Measurements from ENCODE around the gene CGRRF1.

CGRRF1 gene

DNA sequence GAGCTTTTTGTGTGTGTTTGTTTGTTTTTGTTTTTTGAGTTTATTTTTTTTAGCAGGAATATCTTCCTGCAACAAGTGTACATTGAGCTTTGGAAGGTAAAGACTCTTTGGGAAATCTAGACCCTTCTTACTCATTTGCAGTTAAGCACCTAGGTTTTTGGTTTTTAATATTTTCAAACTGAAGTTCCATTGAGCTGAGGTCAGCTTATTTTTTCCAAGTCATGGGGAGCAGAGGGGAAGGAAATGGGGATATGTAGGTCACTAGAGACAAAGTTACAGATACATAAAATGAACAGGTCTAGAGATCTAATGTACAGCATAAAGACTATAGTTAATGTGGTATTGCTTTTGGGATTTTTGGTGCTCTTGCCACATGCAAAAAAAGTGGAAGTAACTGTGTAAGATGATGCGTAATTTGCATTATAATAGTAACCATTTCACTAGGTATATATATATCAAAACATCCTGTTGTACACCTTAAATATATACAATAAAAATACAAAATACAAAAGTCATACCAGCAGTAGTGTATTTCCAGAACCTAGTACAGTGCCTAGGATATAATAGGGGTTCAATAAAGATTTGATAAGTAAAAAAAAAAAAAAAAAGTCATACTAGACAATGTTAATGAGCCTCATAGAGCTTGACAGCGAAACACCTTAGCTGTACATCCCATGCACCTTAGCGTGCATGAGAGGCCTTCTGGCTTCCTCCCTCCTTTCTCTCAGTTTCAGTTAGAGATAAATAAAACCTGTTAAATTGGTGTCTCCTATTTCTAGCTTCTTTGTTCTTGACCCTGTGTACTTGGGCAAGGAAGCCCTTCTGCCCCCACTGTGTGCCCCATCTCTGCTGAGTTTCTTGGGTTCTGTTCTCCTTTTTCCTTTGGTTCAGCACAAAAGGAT, 22.7 kb downstream of the CGRRF1 start:
- TF ChIP-seq, protein P1, sequence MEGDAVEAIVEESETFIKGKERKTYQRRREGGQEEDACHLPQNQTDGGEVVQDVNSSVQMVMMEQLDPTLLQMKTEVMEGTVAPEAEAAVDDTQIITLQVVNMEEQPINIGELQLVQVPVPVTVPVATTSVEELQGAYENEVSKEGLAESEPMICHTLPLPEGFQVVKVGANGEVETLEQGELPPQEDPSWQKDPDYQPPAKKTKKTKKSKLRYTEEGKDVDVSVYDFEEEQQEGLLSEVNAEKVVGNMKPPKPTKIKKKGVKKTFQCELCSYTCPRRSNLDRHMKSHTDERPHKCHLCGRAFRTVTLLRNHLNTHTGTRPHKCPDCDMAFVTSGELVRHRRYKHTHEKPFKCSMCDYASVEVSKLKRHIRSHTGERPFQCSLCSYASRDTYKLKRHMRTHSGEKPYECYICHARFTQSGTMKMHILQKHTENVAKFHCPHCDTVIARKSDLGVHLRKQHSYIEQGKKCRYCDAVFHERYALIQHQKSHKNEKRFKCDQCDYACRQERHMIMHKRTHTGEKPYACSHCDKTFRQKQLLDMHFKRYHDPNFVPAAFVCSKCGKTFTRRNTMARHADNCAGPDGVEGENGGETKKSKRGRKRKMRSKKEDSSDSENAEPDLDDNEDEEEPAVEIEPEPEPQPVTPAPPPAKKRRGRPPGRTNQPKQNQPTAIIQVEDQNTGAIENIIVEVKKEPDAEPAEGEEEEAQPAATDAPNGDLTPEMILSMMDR (IDR thresholded peaks at IDR 0.05) = no peak
- H3K27ac ChIP-seq = no peak overlapping the region
- H3K27me3 ChIP-seq = no peaks in the 10 kb centered on the region
- H3K9me3 ChIP-seq = no peaks in the 10 kb centered on the region
- H3K36me3 ChIP-seq = peaks cover 16% of the 10 kb centered on the region
- no peaks in the 10 kb centered on the region for H3K4me1 ChIP-seq (ENCODE audit: control insufficient read depth in 1 of 2, insufficient read depth in 1 of 2, low read depth in 1 of 2, low read length in 1 of 2)
- no peak overlapping the region for H3K4me3 ChIP-seq (ENCODE audit: low read depth in 1 of 2, low read length in 1 of 2)

DNA sequence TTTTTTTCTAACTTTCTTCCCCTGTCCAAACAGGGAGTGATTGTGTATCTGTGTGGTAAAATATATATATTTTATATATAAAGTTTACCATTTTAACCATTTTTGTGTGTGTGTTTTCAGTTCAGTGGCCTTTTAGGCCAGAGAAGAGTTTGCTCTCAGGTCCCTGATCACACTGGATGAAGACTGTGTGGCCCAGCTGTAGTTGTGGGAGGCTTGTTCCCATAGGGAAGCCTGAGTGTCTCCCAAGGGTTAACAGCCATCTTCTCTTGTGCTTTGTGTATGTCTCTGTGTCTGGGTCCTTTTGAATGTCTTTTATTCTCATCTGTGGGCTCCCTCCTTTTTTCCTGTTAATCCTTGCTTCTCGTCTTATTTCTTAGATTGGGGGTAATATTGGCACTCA, 23.4 kb downstream of the CGRRF1 start:
- TF ChIP-seq, protein P1 (IDR thresholded peaks at IDR 0.05) = no peak
- Histone ChIP-seq H3K4me3 (ENCODE audit: low read depth in 1 of 2, low read length in 1 of 2) (no peak overlapping the region), H3K27ac (no peak overlapping the region), H3K4me1 (ENCODE audit: control insufficient read depth in 1 of 2, insufficient read depth in 1 of 2, low read depth in 1 of 2, low read length in 1 of 2) (no peaks in the 10 kb centered on the region), H3K27me3 (no peaks in the 10 kb centered on the region), H3K36me3 (peaks cover 19% of the 10 kb centered on the region), H3K9me3 (no peaks in the 10 kb centered on the region)

DNA sequence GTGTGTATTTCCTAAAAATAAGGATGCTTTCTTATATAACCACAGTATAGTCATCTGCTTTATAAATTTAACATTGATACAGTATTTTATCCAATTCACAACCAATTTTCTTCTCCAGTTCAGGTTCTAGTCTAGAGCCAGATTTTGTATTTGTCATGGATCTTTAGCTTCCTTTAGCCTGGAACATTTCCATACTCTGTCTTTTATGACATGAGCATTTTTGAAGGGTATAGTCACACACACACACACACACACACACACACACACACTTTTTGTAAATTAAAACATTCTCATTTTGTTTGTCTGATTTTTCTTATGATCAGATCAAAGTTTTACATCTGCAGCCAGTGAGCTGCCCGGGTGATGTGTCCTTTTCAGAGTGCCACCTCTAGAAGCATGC, 25.4 kb downstream of the CGRRF1 start:
- H3K9me3 ChIP-seq = no peaks in the 10 kb centered on the region
- peaks cover 29% of the 10 kb centered on the region for H3K36me3 ChIP-seq
- no peak overlapping the region for H3K27ac ChIP-seq
- TF ChIP-seq, protein P1 (IDR thresholded peaks at IDR 0.05) = no peak
- H3K4me3 ChIP-seq (ENCODE audit: low read depth in 1 of 2, low read length in 1 of 2) = no peak overlapping the region
- no peaks in the 10 kb centered on the region for H3K27me3 ChIP-seq
- H3K4me1 ChIP-seq (ENCODE audit: control insufficient read depth in 1 of 2, insufficient read depth in 1 of 2, low read depth in 1 of 2, low read length in 1 of 2) = no peaks in the 10 kb centered on the region

DNA sequence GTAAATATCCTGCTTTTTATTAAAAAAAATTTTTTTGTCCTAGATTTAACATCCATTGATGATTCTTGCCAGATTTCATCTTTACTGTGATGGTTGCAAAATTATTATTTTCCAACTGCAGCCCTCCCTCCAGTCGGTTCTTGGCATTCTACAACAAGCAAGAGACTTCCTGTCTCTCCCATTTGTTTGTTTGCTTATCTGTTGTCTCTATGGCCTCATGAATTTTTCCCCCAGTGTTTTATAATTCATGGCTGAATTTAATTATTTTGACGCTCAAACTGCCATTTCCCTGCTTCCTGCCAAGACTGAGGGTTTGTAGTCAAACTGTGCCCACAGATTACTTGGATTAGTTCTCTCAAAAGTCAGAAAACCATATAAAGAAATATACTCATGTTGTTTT, 25.9 kb downstream of the CGRRF1 start:
- Histone ChIP-seq H3K27ac (no peak overlapping the region), H3K4me1 (ENCODE audit: control insufficient read depth in 1 of 2, insufficient read depth in 1 of 2, low read depth in 1 of 2, low read length in 1 of 2) (no peaks in the 10 kb centered on the region), H3K4me3 (ENCODE audit: low read depth in 1 of 2, low read length in 1 of 2) (no peak overlapping the region), H3K27me3 (no peaks in the 10 kb centered on the region), H3K9me3 (no peaks in the 10 kb centered on the region), H3K36me3 (peaks cover 24% of the 10 kb centered on the region)
- TF ChIP-seq, protein P1 (IDR thresholded peaks at IDR 0.05) = no peak

DNA sequence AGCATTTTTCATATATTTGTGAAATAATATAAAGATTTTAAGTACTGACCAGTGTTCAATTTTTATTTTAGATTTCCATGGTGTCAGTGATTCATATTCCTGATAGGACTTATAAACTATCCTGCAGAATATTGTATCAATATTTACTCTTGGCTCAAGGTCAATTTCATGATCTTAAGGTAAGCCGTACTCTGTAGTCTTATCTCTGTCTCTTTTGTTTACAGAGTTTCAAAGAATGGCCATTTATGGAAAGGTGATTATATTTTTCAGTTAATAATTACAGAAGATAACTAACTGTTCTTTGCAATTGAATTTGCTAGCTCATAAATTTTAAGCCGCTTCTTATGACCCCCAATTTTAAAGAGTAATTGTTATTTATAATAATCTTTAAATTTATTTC, 27.9 kb downstream of the CGRRF1 start:
- no peaks in the 10 kb centered on the region for H3K27me3 ChIP-seq
- H3K9me3 ChIP-seq = no peaks in the 10 kb centered on the region
- no peak overlapping the region for H3K27ac ChIP-seq
- peaks cover 16% of the 10 kb centered on the region for H3K36me3 ChIP-seq
- no peaks in the 10 kb centered on the region for H3K4me1 ChIP-seq (ENCODE audit: control insufficient read depth in 1 of 2, insufficient read depth in 1 of 2, low read depth in 1 of 2, low read length in 1 of 2)
- TF ChIP-seq, protein P1 (IDR thresholded peaks at IDR 0.05) = no peak
- H3K4me3 ChIP-seq (ENCODE audit: low read depth in 1 of 2, low read length in 1 of 2) = no peak overlapping the region
